Measurements from ENCODE around the gene BMP2K. TPM values are rescaled to one million over a fixed set of nuclear protein-coding genes. Genes with fewer than 3 reads are reported as not detected.

BMP2K gene
- polyA plus RNA-seq, 1 donor (not counting 4 experiments of a cell fraction or from before 2014, with no cell fraction given), result 35.4 TPM

DNA sequence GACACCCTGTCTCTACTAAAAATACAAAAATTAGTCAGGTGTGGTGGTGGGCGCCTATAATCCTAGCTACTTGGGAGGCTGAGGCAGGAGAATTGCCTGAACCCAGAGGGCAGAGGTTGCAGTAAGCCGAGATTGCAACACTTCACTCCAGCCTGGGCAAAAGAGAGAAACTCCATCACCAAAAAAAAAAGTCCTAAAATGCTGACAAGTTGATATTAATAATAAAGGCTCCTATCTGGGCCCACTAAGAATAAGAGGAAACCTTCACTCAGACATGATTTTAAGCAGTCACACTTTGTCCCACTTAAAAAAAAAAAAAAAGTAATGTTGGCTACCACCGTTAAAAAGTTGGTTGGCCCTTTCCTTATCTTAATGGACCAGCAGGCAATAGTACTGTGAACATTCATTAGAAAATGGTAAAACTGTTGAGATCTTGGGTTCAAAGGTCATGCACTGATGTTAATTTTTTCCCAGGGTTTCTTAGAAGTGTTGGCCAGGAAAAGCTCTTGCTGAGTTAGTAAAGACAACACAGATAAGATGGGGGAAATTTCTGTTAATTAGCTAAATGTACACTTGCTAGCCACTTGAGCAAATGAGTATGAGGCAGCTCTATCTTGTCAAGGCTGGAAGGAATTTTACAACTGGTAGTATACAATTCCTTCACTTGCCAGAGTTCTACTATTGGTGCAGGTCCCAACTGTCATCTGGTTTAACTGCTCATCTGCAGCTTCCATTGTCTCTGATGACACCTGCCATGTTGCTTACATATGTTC lies 43.6 kb upstream of the BMP2K start:
- no peak overlapping the region for H2AFZ ChIP-seq (ENCODE audit: control insufficient read depth, low read length)
- H3K9me3 ChIP-seq (ENCODE audit: control insufficient read depth, low read depth, low read length), result no peaks in the 10 kb centered on the region
- TF ChIP-seq, protein P1, sequence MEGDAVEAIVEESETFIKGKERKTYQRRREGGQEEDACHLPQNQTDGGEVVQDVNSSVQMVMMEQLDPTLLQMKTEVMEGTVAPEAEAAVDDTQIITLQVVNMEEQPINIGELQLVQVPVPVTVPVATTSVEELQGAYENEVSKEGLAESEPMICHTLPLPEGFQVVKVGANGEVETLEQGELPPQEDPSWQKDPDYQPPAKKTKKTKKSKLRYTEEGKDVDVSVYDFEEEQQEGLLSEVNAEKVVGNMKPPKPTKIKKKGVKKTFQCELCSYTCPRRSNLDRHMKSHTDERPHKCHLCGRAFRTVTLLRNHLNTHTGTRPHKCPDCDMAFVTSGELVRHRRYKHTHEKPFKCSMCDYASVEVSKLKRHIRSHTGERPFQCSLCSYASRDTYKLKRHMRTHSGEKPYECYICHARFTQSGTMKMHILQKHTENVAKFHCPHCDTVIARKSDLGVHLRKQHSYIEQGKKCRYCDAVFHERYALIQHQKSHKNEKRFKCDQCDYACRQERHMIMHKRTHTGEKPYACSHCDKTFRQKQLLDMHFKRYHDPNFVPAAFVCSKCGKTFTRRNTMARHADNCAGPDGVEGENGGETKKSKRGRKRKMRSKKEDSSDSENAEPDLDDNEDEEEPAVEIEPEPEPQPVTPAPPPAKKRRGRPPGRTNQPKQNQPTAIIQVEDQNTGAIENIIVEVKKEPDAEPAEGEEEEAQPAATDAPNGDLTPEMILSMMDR (optimal IDR thresholded peaks at IDR 0.05 in 1 of 3, IDR thresholded peaks at IDR 0.05 in 1 of 3, conservative IDR thresholded peaks at IDR 0.05 in 1 of 3; ENCODE audit: extremely low read depth in 1 of 3, insufficient read depth in 2 of 3, low read length in 3 of 3), result no peak
- TF ChIP-seq EZH2 (IDR thresholded peaks at IDR 0.05; ENCODE audit: low read length), result no peak
- dilution Hi-C loops (cut with MboI; ENCODE audit: extremely low pct_ligation_motif_present, low sequenced_read_pairs), result no loop called here
- no peaks in the 10 kb centered on the region for H4K20me1 ChIP-seq (ENCODE audit: control insufficient read depth, extremely low read depth, insufficient read depth, low read length)
- H3K4me1 ChIP-seq (ENCODE audit: control insufficient read depth, extremely low read depth, insufficient read depth, low read length), result no peaks in the 10 kb centered on the region
- H3K9ac ChIP-seq (ENCODE audit: control insufficient read depth, extremely low read depth, insufficient read depth, low read length), result no peak overlapping the region
- H3K79me2 ChIP-seq (ENCODE audit: control insufficient read depth, insufficient read depth, low read length), result no peaks in the 10 kb centered on the region
- H3K4me3 ChIP-seq (ENCODE audit: control insufficient read depth in 2 of 3, extremely low read depth in 1 of 3, insufficient read depth in 2 of 3, low read depth in 1 of 3, low read length in 3 of 3), result no peak overlapping the region
- no peaks in the 10 kb centered on the region for H3K9me1 ChIP-seq (ENCODE audit: control insufficient read depth, extremely low read depth, insufficient read depth, low read length)
- no peak overlapping the region for H3K4me2 ChIP-seq (ENCODE audit: control insufficient read depth, extremely low read depth, insufficient read depth, low read depth, low read length)
- H3K27ac ChIP-seq (ENCODE audit: control insufficient read depth, insufficient read depth, low read length), result no peak overlapping the region
- H3K27me3 ChIP-seq (ENCODE audit: control insufficient read depth, extremely low read depth, insufficient read depth, low read length), result no peaks in the 10 kb centered on the region
- DNase-seq (ENCODE audit: low read depth, low spot score) (no peak), FAIRE-seq (no peak)
- H3K36me3 ChIP-seq (ENCODE audit: control insufficient read depth in 2 of 2, extremely low read depth in 1 of 2, insufficient read depth in 2 of 2, low read length in 2 of 2), result no peaks in the 10 kb centered on the region

DNA sequence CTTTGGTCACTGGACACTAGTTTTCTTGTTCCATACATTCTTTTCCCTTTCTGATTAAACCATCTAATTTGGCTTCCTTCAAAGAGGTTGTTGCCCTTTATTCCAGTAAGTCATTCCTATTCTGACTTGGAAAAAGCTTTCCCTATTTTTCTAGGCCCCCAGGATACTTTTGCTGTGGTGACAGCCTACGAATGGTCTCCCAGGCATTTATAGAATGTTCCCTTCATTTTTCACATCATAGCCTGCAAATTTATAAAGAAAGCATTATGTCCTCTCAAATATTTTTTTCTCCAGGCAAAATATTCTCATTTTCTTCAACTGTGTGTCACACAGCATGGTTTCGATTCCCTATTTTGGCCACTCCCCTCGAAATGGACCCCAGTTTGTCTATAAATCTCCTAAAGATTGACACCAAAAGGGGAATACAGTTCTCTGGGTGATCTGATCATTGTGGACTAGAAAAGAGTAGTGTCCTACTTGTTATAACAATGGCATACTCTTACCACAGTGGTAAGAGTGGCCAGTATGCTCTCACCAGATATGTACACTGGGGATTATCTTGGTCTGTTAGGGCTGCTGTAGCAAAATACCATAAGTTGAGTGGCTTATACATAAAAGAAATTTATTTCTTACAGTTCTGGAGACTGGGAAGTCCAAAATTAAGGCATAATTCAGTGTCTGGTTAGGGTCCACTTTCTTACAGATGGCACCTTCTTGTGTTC lies 41.5 kb upstream of the BMP2K start:
- Histone ChIP-seq H3K79me2 (ENCODE audit: control insufficient read depth, insufficient read depth, low read length) (no peaks in the 10 kb centered on the region), H3K4me1 (ENCODE audit: control insufficient read depth, extremely low read depth, insufficient read depth, low read length) (no peaks in the 10 kb centered on the region), H3K9me1 (ENCODE audit: control insufficient read depth, extremely low read depth, insufficient read depth, low read length) (no peaks in the 10 kb centered on the region), H3K9me3 (ENCODE audit: control insufficient read depth, low read depth, low read length) (no peaks in the 10 kb centered on the region), H3K27ac (ENCODE audit: control insufficient read depth, insufficient read depth, low read length) (no peak overlapping the region), H3K27me3 (ENCODE audit: control insufficient read depth, extremely low read depth, insufficient read depth, low read length) (no peaks in the 10 kb centered on the region), H3K36me3 (ENCODE audit: control insufficient read depth in 2 of 2, extremely low read depth in 1 of 2, insufficient read depth in 2 of 2, low read length in 2 of 2) (no peaks in the 10 kb centered on the region), H3K4me3 (ENCODE audit: control insufficient read depth in 2 of 3, extremely low read depth in 1 of 3, insufficient read depth in 2 of 3, low read depth in 1 of 3, low read length in 3 of 3) (no peak overlapping the region), H3K4me2 (ENCODE audit: control insufficient read depth, extremely low read depth, insufficient read depth, low read depth, low read length) (no peak overlapping the region), H4K20me1 (ENCODE audit: control insufficient read depth, extremely low read depth, insufficient read depth, low read length) (no peaks in the 10 kb centered on the region), H3K9ac (ENCODE audit: control insufficient read depth, extremely low read depth, insufficient read depth, low read length) (no peak overlapping the region), H2AFZ (ENCODE audit: control insufficient read depth, low read length) (no peak overlapping the region)
- no peak for TF ChIP-seq EZH2 (IDR thresholded peaks at IDR 0.05; ENCODE audit: low read length)
- DNase-seq (ENCODE audit: low read depth, low spot score), result no peak
- dilution Hi-C loops (cut with MboI; ENCODE audit: extremely low pct_ligation_motif_present, low sequenced_read_pairs), result no loop called here
- no peak for FAIRE-seq
